GM21529 (cell line): ENCODE measurements around the gene PHEX.
A peak's percentile ranks its signal among the peaks of the same experiment; 100 is the strongest.

Experiments
- ATAC-seq: cut with Tn5 transposase; IDR thresholded peaks from one replicate; pipeline ENCODE4 v1.9.1; 2021; ENCODE audit not compliant: unreplicated experiment

PHEX gene

GRCh38 chrX:22032084-22032483 is at the start of gene PHEX:
PHEX (plus strand) TSS chrX:22032325; CDS start chrX:22033006, 681 bp downstream.
- no peak for ATAC-seq

- peak; percentile 88 for ATAC-seq
Measured at GRCh38 chrX:21985332-21985777, 46.8 kb upstream of the PHEX start.

DNA sequence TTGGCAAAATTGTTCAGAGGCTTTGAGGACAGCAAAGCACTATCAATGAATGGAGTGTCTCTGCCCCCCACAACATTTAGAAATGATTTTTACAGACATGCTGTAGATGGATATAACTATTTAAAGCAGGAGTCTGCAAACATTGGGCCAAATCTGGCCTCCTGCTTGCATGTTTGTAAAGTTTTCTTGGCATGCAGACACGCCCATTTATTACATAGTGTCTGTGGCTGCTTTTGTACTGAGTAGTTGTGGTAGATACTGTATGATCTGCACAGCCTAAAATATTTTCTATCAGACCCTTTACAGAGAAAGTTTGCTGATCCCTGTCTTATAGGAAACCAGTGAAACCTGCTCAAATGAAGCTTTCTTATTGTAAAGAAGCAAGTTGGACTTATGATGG is 45.5 kb upstream of the PHEX start:
- ATAC-seq = no peak

GRCh38 chrX:21989384-21989783 is 42.7 kb upstream of the PHEX start:
- ATAC-seq = no peak

DNA sequence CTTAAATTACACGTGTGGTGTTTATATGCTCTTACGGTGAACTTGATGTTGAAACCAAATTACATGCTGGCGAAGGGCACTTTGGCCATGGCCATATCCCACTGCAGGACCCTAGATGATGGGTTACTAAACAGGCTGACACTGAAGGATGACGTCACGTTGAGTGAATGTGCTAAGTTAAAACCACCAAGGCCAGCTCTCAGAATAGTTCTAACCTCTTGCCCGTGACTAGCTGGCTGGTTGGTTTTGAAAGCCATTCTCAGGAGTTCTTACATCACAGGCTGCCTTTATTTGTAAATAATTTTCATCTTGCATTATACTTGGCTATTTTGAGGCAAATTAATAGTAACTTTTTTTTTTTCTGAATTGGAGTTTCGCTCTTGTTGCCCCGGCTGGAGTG is 41.3 kb upstream of the PHEX start:
- ATAC-seq = no peak

GRCh38 chrX:21991504-21991903 is 40.6 kb upstream of the PHEX start:
- no peak for ATAC-seq

DNA sequence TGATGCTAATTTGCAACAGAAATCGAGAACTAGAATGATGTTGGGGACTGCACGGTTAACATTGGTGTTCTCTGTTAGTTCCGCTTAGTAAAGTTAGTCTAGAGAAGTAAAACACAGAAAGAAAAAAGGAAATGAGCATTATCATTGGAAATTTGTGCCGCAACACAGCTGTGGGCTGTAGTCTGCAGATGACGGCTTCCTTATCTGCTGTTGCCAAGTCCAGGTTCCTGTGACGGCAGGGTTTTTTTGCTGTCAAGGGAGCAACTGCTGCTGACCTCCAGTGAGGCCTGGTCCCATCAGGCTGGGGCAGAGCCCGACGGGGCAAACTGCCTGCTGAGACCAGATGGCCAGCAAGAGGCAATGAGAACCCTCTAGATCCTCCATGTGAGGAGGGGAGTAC is 38.9 kb upstream of the PHEX start:
- ATAC-seq = peak; percentile 81

GRCh38 chrX:21996872-21997455 is 35.2 kb upstream of the PHEX start:
- no peak for ATAC-seq

DNA sequence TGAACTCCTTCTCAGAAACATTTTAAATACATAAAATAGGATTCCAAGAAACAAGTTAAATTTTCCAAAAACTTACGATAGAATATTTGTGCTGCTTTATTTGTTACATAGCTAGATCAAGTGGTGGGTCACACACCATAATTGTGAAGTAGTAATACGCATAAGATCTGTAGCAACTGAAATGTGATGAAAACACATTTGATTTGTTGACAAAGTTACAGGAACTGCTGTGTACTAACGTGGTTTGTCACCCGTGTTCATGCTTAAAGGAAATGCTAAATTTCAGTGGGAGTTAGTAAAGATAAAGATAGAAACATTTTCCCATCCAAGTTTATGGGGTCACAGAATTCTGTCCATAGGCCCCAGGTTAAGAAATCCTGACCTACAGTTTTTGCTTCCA is 34.1 kb upstream of the PHEX start:
- no peak for ATAC-seq

DNA sequence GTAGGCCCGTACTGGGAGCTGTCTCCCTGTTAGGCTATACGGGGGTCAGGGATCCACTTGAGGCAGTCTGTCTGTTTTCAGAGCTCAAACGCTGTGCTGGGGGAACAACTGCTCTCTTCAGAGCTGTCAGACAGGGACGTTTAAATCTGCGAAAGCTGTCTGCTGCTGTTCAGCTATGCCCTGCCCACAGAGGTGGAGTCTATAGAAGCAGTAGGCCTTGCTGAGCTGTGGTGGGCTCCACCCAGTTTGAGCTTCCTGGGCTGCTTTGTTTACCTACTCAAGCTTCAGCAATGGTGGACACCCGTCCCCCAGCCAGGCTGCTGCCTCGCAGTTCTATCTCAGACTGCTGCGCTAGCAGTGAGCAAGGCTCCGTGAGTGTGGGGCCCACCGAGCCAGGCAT is 27.3 kb upstream of the PHEX start:
- no peak for ATAC-seq

DNA sequence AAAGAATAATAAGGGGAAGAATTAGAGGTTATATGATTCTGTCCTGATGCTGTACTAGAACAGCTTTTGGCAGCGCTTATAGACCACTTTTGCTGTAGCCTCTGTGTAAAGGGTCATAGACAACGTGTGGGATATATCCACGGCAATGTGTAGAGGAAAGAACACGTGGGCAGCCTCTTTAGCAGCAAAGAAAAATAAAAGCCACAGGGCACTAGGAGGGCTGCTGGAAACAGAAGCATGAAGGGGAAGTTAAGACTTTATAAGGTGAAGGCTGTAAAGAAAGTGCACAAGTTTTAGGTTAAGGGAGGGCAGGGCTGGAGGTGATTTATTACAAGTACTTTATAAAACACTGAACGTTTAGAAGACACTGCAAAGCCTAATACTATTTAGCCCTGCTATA is 20.1 kb upstream of the PHEX start:
- no peak for ATAC-seq

- ATAC-seq = no peak
Measured at GRCh38 chrX:22012931-22013330, 19.2 kb upstream of the PHEX start.

DNA sequence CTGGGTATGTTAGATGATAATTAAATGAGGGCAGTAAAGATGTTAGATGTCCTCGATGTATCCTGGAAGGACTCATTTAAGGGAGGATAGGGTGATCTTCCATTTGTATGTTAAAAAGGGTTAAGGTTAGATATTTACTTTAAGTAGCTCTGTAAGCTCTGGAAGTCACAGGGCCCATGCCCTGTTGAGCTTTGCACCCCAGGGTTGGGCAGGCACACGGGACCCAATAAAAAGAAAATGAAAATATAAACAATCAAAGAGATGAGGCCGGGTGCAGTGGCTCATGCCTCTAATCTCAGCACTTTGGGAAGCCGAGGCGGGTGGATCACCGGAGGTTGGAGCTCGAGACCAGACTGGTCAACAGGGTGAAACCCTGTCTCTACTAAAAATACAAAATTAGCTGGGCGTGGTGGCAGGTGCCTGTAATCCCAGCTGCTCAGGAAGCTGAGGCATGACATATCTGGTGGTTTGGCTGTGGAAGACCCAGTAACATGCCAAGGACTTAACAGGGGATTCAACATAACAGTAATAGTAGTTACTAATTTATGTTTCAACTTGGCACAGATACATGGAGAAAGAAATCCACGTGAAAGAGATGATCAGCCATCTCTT is 16.9 kb upstream of the PHEX start:
- no peak for ATAC-seq

- ATAC-seq = no peak
Measured at GRCh38 chrX:22021751-22022324, 10.3 kb upstream of the PHEX start.

DNA sequence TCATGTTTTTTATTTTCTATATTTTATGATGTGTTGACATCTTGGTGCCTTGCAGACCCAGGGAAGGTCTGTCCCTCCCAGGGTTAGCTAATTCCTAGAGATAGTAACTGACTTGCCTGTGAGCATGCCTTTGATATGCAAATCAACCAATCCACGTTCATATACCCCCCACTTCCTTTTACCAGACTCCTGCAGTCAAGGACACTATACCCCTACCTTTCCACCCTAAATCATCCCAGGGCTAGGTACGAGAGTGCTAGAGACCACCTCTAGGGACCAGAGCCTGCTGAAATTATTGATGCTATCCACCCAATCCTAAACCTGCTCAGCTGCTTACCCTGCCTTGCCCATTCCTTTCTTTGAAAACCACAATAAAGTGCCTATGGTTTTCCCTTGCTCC is 7.5 kb upstream of the PHEX start:
- ATAC-seq = no peak

DNA sequence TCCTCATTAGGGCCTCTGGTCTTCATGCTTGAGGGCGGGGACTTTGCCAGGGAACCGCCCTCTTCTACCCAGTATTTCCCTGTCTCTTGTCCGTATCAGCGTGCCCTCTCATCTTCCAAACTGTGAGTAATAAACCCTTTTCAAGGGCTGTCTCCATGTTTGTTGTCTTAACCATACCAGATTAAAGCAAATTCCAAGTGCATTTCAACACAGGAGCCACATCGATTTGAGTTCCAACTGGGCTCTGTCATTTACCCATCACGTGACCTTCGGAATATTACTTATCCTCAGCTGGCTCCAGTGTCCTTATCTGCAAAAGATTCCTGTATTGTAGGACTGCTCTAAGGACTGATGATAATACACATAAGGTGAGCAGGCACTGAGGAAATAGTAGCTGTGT is 6.4 kb upstream of the PHEX start:
- no peak for ATAC-seq

- ATAC-seq = no peak
Measured at GRCh38 chrX:22026731-22027130, 5.4 kb upstream of the PHEX start.

- no peak for ATAC-seq
Measured at GRCh38 chrX:22032506-22032905, 381 bp downstream of the PHEX start.

DNA sequence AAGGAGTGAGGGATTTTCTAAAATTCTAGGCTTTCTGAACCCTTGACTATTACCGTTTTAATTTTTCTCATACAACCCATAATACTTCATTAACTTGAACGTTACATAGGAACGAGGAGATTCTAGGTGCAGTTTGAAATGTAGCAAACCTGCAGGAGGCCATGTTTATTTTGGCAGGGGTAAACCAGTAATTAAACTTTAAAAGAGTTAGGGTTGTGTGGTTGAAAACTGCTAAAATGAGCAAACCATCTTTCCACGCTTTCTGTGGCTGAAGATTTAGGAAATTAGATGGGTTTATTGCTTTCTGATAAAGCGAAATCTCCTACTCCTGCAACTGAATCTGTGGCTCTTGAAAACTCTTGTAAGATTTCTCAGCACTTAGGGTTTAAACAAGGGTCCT is 1.7 kb downstream of the PHEX start:
- no peak for ATAC-seq

- ATAC-seq = no peak
Measured at GRCh38 chrX:22035236-22035635, 3.1 kb downstream of the PHEX start.

DNA sequence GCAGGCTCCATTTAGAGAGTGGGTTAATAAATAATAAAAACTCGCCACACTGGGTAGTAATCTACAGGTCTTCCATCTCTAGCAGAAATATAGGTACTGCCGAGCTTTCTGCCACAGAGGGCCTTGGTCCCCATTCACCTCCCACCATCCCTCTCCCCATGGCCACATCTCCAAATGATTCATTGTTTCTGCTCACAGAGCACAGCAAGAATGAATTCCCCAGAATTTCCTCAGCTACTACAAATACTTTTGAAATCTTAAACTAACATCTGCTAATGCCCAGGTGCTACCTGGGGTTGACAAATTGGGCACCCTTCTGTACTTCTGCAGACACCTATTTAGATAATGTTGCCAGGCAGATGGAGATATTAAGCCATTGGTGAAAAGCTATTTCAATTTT is 5.1 kb downstream of the PHEX start:
- no peak for ATAC-seq

DNA sequence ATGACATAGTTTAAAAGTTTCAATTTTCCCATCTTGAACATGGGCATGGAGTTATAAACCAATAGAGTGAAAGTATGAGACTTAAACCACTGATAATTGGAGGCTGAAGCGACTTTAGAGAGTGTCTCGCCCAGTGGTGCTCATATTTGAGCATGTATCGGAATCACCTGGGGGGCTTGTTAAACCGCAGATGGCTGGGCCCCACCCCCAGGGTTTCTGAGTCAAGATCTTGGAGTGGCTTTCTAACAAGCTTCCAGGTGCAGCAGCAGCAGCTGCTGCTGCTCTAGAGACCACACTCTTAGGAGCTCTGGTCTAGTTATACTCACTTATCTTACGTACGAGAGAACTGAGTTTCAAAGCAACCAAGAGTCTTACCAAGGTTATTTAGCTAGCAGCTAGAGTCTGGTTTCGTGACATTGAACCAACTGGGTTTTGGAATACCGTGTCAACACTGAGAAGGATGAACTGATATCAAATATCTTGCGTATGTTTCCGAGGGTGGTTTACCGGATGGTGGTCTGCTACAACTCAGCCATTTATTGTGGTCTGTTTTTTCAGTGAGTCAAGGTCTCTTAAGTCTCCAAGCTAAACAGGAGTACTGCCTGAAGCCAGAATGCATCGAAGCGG is 5.9 kb downstream of the PHEX start:
- no peak for ATAC-seq
